ENCODE data around the gene LIMS2. TPM values are rescaled to one million over a fixed set of nuclear protein-coding genes. Genes with fewer than 3 reads are reported as not detected.
A peak's percentile ranks its signal among the peaks of the same experiment; 100 is the strongest.

The LIMS2 gene
- total and polyA plus RNA-seq, 12 donors: 148 to 687 (median 160) TPM

DNA sequence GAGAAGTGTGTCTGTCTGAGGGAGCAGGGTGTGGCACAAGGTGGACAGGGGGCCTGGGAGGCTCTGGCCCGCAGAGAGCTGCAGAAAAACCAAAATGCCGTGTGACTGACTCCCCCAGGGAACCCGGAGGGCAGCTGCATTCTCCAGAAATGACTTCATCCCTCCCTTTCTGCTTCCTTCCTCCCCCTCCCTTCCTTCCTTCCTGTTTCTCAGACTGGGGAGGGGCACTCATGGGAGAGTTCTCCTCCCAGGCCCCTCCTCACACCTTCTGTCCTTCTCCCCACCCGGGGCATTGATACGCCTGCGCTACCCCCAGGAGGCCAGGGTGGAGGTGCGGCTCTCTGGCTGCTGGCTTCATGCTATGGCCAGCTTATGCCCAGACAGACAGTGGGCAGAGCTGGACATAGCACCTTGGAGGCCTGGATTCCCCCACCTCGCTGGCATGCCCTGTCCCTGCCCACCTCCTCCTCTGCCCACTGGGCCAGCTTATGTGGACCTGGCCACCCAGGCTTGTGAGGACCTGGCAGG is 37.5 kb downstream of the LIMS2 start:
- intact Hi-C loops (cut with DNase I): loop anchor here in 2 of 10 donors (5.0 to 10.0 kb wide), 2 partner anchors 40 to 57 kb away; partner anchors contain the start of gene LIMS2 (in 1 of the 2)
- peak overlapping the region; percentile 65 to 95 (median 88) for H3K27ac ChIP-seq

DNA sequence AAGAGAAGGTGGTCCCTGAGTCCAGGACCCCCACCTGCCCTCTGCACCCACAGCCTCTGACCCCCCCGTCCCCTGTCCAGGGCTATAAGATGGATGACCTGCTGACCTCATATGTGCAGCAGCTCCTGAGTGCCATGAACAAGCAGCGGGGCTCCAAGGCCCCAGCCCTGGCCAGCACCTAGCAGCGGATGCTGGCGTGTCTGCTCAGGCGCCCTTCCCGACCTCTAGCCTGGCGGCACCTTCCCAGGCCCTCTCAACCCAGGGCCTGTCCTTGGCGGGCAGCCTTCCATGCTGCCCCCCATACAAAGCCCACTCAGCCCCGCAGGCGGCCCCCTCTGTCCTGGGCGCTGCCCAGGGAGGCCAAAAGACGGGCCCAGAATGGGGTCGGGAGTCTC is 38.1 kb downstream of the LIMS2 start:
- H3K36me3 ChIP-seq: peaks cover 0 to 51% (median 4%) of the 10 kb centered on the region in 9 donors
- TF ChIP-seq, protein P1, sequence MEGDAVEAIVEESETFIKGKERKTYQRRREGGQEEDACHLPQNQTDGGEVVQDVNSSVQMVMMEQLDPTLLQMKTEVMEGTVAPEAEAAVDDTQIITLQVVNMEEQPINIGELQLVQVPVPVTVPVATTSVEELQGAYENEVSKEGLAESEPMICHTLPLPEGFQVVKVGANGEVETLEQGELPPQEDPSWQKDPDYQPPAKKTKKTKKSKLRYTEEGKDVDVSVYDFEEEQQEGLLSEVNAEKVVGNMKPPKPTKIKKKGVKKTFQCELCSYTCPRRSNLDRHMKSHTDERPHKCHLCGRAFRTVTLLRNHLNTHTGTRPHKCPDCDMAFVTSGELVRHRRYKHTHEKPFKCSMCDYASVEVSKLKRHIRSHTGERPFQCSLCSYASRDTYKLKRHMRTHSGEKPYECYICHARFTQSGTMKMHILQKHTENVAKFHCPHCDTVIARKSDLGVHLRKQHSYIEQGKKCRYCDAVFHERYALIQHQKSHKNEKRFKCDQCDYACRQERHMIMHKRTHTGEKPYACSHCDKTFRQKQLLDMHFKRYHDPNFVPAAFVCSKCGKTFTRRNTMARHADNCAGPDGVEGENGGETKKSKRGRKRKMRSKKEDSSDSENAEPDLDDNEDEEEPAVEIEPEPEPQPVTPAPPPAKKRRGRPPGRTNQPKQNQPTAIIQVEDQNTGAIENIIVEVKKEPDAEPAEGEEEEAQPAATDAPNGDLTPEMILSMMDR (IDR thresholded peaks at IDR 0.05): no peak
- peak in 3 of 8 donors; percentile 0 to 7 (median 4) for ATAC-seq
- H3K27me3 ChIP-seq: no peaks in the 10 kb centered on the region
- no peak overlapping the region for H3K4me3 ChIP-seq
- 49 to 59% methylated on average over 13 of the region's 13 CpGs for WGBS, 2 donors
- peak overlapping the region; percentile 65 to 95 (median 88) for H3K27ac ChIP-seq
- H3K9me3 ChIP-seq: no peaks in the 10 kb centered on the region
- peak in 1 of 2 donors; percentile 31 for DNase-seq
- peaks cover 22 to 99% (median 61%) of the 10 kb centered on the region in 9 donors for H3K4me1 ChIP-seq
- intact Hi-C loops (cut with DNase I): loop anchor here in 2 of 10 donors (5.0 to 10.0 kb wide), 2 partner anchors 40 to 58 kb away; partner anchors contain the start of gene LIMS2 (in 1 of the 2)

More for the DNA sequence above, 37.5 kb downstream of the LIMS2 start:
- no peaks in the 10 kb centered on the region for H3K27me3 ChIP-seq
- 31% methylated on average over 8 of the region's 8 CpGs for whole genome bisulfite sequencing, 2 donors
- H3K4me3 ChIP-seq: no peak overlapping the region
- ATAC-seq (peak; percentile 1 to 71 (median 41)), DNase-seq (peak; percentile 48 to 76)
- no peaks in the 10 kb centered on the region for H3K9me3 ChIP-seq
- H3K36me3 ChIP-seq: peaks cover 0 to 51% (median 4%) of the 10 kb centered on the region in 9 donors
- peaks cover 25 to 99% (median 61%) of the 10 kb centered on the region in 9 donors for H3K4me1 ChIP-seq
- TF ChIP-seq, protein P1 (IDR thresholded peaks at IDR 0.05): no peak

DNA sequence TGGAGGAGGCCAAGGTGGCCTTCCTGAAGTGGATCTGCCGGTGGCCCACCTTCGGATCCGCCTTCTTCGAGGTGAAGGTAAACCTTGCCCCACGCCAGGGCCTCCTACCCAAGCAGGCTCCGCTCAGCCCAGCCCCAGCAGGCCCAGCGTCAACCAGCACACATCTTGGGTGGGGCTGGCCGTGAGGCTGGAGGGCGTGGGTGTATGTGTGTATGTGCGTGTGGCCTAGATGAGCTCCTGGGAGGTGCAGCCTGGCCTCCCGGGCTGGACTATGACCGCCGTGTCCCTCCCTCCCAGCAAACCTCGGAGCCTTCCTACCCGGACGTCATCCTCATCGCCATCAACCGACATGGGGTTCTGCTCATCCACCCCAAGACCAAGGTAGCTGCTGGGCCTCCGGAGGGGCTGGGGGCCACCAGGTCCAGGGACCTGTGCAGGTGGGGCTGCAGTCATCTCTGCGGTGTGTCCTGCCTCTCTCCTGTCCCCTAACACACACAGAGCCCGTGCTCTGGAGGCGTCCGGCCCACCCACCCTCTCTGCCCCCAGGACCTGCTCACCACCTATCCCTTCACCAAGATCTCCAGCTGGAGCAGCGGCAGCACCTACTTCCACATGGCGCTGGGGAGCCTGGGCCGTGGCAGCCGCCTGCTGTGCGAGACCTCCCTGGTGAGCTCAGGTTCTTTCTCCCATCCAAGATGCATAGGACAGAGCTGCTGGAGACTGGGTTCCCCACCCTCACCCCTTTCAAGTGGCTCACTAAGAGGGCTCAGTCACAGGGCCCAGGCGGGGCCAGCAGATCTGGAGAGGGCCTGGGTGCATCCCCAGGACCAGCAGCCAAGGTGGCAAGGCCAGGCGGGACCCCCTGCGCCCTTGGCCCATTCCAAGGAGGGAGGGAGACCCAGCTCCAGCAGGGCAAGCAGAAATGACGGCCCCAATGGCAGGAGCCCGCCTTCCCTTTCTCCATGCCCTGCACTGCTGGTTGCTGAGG is 38.8 kb downstream of the LIMS2 start:
- no peak overlapping the region for H3K4me3 ChIP-seq
- peaks cover 28 to 99% (median 65%) of the 10 kb centered on the region in 9 donors for H3K4me1 ChIP-seq
- no peaks in the 10 kb centered on the region for H3K9me3 ChIP-seq
- DNase-seq (peak in 1 of 2 donors; percentile 18), ATAC-seq (no peak)
- WGBS, 2 donors: 89% methylated on average over 33 of the region's 33 CpGs
- intact Hi-C loops (cut with DNase I): loop anchor here in 2 of 10 donors (5.0 to 10.0 kb wide), 2 partner anchors 41 to 58 kb away; partner anchors contain the start of gene LIMS2 (in 1 of the 2)
- H3K27ac ChIP-seq: peak overlapping the region; percentile 65 to 95 (median 88)
- TF ChIP-seq, protein P1 (IDR thresholded peaks at IDR 0.05): no peak
- peaks cover 0 to 44% (median 4%) of the 10 kb centered on the region in 9 donors for H3K36me3 ChIP-seq
- H3K27me3 ChIP-seq: no peaks in the 10 kb centered on the region

Measured in heart right ventricle (tissue), 16 donors.